GM23338 (cell line): ENCODE measurements around the gene NLE1. TPM values are rescaled to one million over a fixed set of nuclear protein-coding genes. Genes with fewer than 3 reads are reported as not detected.

ENCODE experiments used
- ATAC-seq: fragments of 200-7000 bp; cut with Tn5 transposase; 3 replicates; pipeline ENCODE4 v1.9.1; 2020
- DNase-seq: peaks from one replicate; pipeline ENCODE4 v3.0.0-alpha.2; 2015; ENCODE audit warnings: low spot score
- H2AFZ ChIP-seq: fragments of 200-600 bp; sonication (generic); 2 replicates; pipeline ENCODE4 v1.8.0; 2016; ENCODE audit warnings: antibody characterized with exemption, mild to moderate bottlenecking, moderate library complexity
- H3F3A ChIP-seq: fragments of 200-600 bp; sonication (generic); replicated peaks from 2 replicates; pipeline ENCODE4 v1.8.0; 2017; ENCODE audit warnings: antibody characterized with exemption, mixed run types, low read depth
- H3K27ac ChIP-seq: fragments of 200-600 bp; sonication (generic); 2 replicates; pipeline ENCODE4 v1.6.1; 2016; ENCODE audit warnings: low read depth
- H3K27me3 ChIP-seq: fragments of 200-600 bp; sonication (generic); 2 replicates; pipeline ENCODE4 v1.8.0; 2016; ENCODE audit warnings: mild to moderate bottlenecking, mixed run types, moderate library complexity; ENCODE audit not compliant: insufficient read depth
- H3K36me3 ChIP-seq: fragments of 200-600 bp; sonication (generic); 2 replicates; pipeline ENCODE4 v1.8.0; 2016; ENCODE audit warnings: mild to moderate bottlenecking; ENCODE audit not compliant: insufficient read depth
- H3K4me1 ChIP-seq: fragments of 200-600 bp; sonication (generic); 2 replicates; pipeline ENCODE4 v1.8.0; 2016; ENCODE audit warnings: mild to moderate bottlenecking, moderate library complexity; ENCODE audit not compliant: insufficient read depth
- H3K4me2 ChIP-seq: fragments of 200-600 bp; sonication (generic); 2 replicates; pipeline ENCODE4 v1.7.1; 2017; ENCODE audit warnings: mixed run types
- H3K4me3 ChIP-seq: fragments of 200-600 bp; sonication (generic); 2 replicates; pipeline ENCODE4 v1.6.1; 2016; ENCODE audit warnings: mixed run types
- H3K79me2 ChIP-seq: fragments of 200-600 bp; sonication (generic); replicated peaks from 2 replicates; pipeline ENCODE4 v1.8.0; 2017; ENCODE audit warnings: mild to moderate bottlenecking; ENCODE audit not compliant: insufficient read depth
- H3K9me2 ChIP-seq: fragments of 200-600 bp; sonication (generic); 2 replicates; pipeline ENCODE4 v1.8.0; 2017; ENCODE audit not compliant: insufficient read depth
- H4K20me1 ChIP-seq: fragments of 200-600 bp; sonication (generic); replicated peaks from 2 replicates; pipeline ENCODE4 v1.8.0; 2017; ENCODE audit warnings: mild to moderate bottlenecking; ENCODE audit not compliant: insufficient read depth
- H3K27ac Mint-ChIP-seq: 2 replicates; pipeline ENCODE4 v1.8.0; 2020; ENCODE audit warnings: inconsistent platforms, mild to moderate bottlenecking, moderate library complexity, mixed read lengths
- H3K27me3 Mint-ChIP-seq: 3 replicates; pipeline ENCODE4 v1.8.0; 2022; ENCODE audit warnings: low read depth, mild to moderate bottlenecking, moderate library complexity, mixed read lengths, inconsistent platforms; ENCODE audit not compliant: insufficient read depth, poor library complexity
- H3K36me3 Mint-ChIP-seq: 3 replicates; pipeline ENCODE4 v1.8.0; 2021; ENCODE audit warnings: low read depth, mild to moderate bottlenecking, inconsistent platforms, moderate library complexity, mixed read lengths
- H3K4me1 Mint-ChIP-seq: 3 replicates; pipeline ENCODE4 v1.8.0; 2020; ENCODE audit warnings: mild to moderate bottlenecking, inconsistent platforms, mixed read lengths
- H3K4me3 Mint-ChIP-seq: 3 replicates; pipeline ENCODE4 v1.8.0; 2021; ENCODE audit warnings: moderate library complexity, mild to moderate bottlenecking, inconsistent platforms, mixed read lengths
- H3K9me3 Mint-ChIP-seq: 3 replicates; pipeline ENCODE4 v1.8.0; 2020; ENCODE audit warnings: moderate library complexity, mild to moderate bottlenecking, inconsistent platforms, mixed read lengths
- CREB1 ChIP-seq: fragments of 250-450 bp; sonication (Bioruptor Pico); IDR thresholded peaks from 2 replicates; pipeline ENCODE4 v1.5.0; 2020; ENCODE audit warnings: low read depth, mild to moderate bottlenecking, moderate library complexity
- EZH2 ChIP-seq: fragments of 200-600 bp; sonication (generic); IDR thresholded peaks from one replicate; pipeline ENCODE4 v1.8.0; 2017; ENCODE audit warnings: antibody characterized with exemption, mild to moderate bottlenecking, low read depth; ENCODE audit not compliant: unreplicated experiment
- JUNB ChIP-seq: IDR thresholded peaks from one replicate; pipeline ENCODE4 v1.6.1; 2016; ENCODE audit warnings: antibody characterized with exemption; ENCODE audit not compliant: unreplicated experiment
- NANOG ChIP-seq: IDR thresholded peaks from 2 replicates; pipeline ENCODE4 v1.6.1; 2016; ENCODE audit warnings: antibody characterized with exemption, borderline replicate concordance
- POLR2AphosphoS5 ChIP-seq: IDR thresholded peaks from 2 replicates; pipeline ENCODE4 v1.6.1; 2016; ENCODE audit warnings: antibody characterized with exemption, low read depth
- STAT1 ChIP-seq: IDR thresholded peaks from one replicate; pipeline ENCODE4 v1.6.1; 2016; ENCODE audit warnings: antibody characterized with exemption; ENCODE audit not compliant: unreplicated experiment
- ZNF114 ChIP-seq: fragments of 250-450 bp; sonication (Bioruptor Pico); IDR thresholded peaks from 2 replicates; pipeline ENCODE4 v1.5.0; 2020; ENCODE audit warnings: mild to moderate bottlenecking, moderate library complexity
- ZNF331 ChIP-seq: fragments of 250-450 bp; sonication (Bioruptor Pico); IDR thresholded peaks from 2 replicates; pipeline ENCODE4 v1.5.0; 2020; ENCODE audit warnings: low read depth, mild to moderate bottlenecking, moderate library complexity
- polyA plus RNA-seq: library from polyadenylated mRNA; unstranded; fragments of >200 nt; fragmentation: Nextera tagmentation; extraction: Ambion mirVana; gene quantifications from 2 replicates; pipeline ENCODE4 v1.2.1, GENCODE V29; 2016
- total RNA-seq: library from RNA; depleted of rRNA; stranded (reverse); fragments of >200 nt; shearing (Covaris generic); gene quantifications from 2 replicates; pipeline ENCODE4 v1.2.3, GENCODE V29; 2014
- TF ChIP-seq, protein P1 (sequence below): fragments of 250-450 bp; sonication (Bioruptor Pico); IDR thresholded peaks from 2 replicates; pipeline ENCODE4 v1.5.0; 2020; ENCODE audit warnings: mild to moderate bottlenecking, moderate library complexity

NLE1 gene
- total and polyA plus RNA-seq, 2 experiments from 2014 or later, result 16.6 to 66.4 TPM

DNA sequence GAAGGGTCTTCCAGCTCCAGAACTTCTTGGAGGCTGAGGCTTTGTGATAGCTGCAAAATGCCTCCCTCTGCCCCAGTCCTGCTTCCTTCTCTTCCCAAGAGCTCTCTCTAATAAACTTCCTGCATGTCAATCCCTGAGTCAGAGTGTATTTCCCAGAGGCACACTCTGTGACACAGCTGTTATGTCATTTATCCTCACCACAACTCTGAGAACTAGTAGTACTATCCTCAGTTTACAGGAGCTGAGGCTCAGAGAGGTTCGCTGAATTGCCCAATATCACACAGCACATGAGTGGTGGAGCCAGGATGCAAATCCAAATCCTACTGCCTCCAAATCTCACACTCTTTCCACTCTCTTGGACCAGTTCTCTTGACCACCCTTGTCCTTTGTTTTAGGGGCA, 25.6 kb upstream of the NLE1 start:
- H3K9me2 ChIP-seq, result no peaks in the 10 kb centered on the region
- Mint-ChIP-seq H3K9me3 (no peaks in the 10 kb centered on the region), H3K36me3 (no peaks in the 10 kb centered on the region), H3K4me1 (no peaks in the 10 kb centered on the region), H3K27me3 (peaks cover 14% of the 10 kb centered on the region), H3K27ac (no peak overlapping the region), H3K4me3 (no peak overlapping the region)
- no peak overlapping the region for H3K4me2 ChIP-seq
- no peaks in the 10 kb centered on the region for H3K36me3 ChIP-seq
- no peaks in the 10 kb centered on the region for H3F3A ChIP-seq
- no peak for ATAC-seq
- H4K20me1 ChIP-seq, result no peaks in the 10 kb centered on the region
- H3K4me3 ChIP-seq, result no peak overlapping the region
- no peak for DNase-seq
- H2AFZ ChIP-seq, result no peak overlapping the region
- no peaks in the 10 kb centered on the region for H3K4me1 ChIP-seq
- TF ChIP-seq ZNF114 (CRISPR knock-in tag), result no peak
- no peak for TF ChIP-seq ZNF331 (CRISPR knock-in tag)
- TF ChIP-seq, protein P1, sequence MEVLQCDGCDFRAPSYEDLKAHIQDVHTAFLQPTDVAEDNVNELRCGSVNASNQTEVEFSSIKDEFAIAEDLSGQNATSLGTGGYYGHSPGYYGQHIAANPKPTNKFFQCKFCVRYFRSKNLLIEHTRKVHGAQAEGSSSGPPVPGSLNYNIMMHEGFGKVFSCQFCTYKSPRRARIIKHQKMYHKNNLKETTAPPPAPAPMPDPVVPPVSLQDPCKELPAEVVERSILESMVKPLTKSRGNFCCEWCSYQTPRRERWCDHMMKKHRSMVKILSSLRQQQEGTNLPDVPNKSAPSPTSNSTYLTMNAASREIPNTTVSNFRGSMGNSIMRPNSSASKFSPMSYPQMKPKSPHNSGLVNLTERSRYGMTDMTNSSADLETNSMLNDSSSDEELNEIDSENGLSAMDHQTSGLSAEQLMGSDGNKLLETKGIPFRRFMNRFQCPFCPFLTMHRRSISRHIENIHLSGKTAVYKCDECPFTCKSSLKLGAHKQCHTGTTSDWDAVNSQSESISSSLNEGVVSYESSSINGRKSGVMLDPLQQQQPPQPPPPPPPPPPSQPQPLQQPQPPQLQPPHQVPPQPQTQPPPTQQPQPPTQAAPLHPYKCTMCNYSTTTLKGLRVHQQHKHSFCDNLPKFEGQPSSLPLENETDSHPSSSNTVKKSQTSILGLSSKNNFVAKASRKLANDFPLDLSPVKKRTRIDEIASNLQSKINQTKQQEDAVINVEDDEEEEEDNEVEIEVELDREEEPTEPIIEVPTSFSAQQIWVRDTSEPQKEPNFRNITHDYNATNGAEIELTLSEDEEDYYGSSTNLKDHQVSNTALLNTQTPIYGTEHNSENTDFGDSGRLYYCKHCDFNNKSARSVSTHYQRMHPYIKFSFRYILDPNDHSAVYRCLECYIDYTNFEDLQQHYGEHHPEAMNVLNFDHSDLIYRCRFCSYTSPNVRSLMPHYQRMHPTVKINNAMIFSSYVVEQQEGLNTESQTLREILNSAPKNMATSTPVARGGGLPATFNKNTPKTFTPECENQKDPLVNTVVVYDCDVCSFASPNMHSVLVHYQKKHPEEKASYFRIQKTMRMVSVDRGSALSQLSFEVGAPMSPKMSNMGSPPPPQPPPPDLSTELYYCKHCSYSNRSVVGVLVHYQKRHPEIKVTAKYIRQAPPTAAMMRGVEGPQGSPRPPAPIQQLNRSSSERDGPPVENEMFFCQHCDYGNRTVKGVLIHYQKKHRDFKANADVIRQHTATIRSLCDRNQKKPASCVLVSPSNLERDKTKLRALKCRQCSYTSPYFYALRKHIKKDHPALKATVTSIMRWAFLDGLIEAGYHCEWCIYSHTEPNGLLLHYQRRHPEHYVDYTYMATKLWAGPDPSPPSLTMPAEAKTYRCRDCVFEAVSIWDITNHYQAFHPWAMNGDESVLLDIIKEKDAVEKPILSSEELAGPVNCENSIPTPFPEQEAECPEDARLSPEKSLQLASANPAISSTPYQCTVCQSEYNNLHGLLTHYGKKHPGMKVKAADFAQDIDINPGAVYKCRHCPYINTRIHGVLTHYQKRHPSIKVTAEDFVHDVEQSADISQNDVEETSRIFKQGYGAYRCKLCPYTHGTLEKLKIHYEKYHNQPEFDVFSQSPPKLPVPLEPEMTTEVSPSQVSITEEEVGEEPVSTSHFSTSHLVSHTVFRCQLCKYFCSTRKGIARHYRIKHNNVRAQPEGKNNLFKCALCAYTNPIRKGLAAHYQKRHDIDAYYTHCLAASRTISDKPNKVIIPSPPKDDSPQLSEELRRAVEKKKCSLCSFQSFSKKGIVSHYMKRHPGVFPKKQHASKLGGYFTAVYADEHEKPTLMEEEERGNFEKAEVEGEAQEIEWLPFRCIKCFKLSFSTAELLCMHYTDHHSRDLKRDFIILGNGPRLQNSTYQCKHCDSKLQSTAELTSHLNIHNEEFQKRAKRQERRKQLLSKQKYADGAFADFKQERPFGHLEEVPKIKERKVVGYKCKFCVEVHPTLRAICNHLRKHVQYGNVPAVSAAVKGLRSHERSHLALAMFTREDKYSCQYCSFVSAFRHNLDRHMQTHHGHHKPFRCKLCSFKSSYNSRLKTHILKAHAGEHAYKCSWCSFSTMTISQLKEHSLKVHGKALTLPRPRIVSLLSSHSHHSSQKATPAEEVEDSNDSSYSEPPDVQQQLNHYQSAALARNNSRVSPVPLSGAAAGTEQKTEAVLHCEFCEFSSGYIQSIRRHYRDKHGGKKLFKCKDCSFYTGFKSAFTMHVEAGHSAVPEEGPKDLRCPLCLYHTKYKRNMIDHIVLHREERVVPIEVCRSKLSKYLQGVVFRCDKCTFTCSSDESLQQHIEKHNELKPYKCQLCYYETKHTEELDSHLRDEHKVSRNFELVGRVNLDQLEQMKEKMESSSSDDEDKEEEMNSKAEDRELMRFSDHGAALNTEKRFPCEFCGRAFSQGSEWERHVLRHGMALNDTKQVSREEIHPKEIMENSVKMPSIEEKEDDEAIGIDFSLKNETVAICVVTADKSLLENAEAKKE, result no peak
- TF ChIP-seq CREB1 (CRISPR knock-in tag), result no peak
- no peak for TF ChIP-seq EZH2
- TF ChIP-seq NANOG, result no peak
- no peak for TF ChIP-seq POLR2AphosphoS5
- TF ChIP-seq STAT1, result no peak
- no peak for TF ChIP-seq JUNB
- no peaks in the 10 kb centered on the region for H3K27me3 ChIP-seq
- H3K27ac ChIP-seq, result no peak overlapping the region
- no peaks in the 10 kb centered on the region for H3K79me2 ChIP-seq
